Measurements from ENCODE around the gene CCSAP. TPM values are rescaled to one million over a fixed set of nuclear protein-coding genes. Genes with fewer than 3 reads are reported as not detected.
"Not testable (repeated sequence)": the region's sequence is repeated elsewhere in the genome, so short reads cannot be mapped to it uniquely, and the experiment has no call there.

CCSAP gene
- total and polyA plus RNA-seq, 5 experiments from 2014 or later: 1.2 to 9.2 (median 1.5) TPM

DNA sequence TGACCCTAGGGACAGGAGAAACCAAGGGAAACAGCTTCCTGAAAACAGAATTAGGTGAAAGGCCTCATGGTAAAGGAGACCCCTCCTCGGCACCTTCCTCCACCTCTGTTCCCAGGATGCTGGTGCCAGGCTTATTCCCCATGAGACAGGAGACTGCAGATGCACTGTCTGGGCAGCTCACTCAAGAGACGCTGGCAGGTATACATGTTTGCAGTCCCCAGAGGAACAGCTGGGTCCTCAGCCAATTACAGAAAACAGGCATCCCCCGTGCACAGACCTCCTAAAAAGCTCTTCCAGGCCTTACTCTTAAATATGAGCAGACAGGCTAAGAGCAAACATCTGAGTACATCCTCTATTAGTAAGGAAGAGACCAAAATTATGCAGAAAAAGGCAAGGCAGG is 6.5 kb downstream of the CCSAP start:
- Mint-ChIP-seq H3K9me3 (peaks cover 0 to 7% (median 0%) of the 10 kb centered on the region in 9 donors), H3K27me3 (no peaks in the 10 kb centered on the region), H3K27ac (no peak overlapping the region), H3K4me3 (no peak overlapping the region), H3K4me1 (peaks cover 17 to 42% (median 30%) of the 10 kb centered on the region in 4 donors), H3K36me3 (peaks cover 0 to 15% (median 10%) of the 10 kb centered on the region in 3 donors)
- DNase-seq (no peak), ATAC-seq (no peak)
- POLR2A ChIA-PET: interaction anchor here (1.1 kb wide), 1 partner anchor 8 kb away, joined by 3 read pairs; no protein-coding TSS in a partner anchor

DNA sequence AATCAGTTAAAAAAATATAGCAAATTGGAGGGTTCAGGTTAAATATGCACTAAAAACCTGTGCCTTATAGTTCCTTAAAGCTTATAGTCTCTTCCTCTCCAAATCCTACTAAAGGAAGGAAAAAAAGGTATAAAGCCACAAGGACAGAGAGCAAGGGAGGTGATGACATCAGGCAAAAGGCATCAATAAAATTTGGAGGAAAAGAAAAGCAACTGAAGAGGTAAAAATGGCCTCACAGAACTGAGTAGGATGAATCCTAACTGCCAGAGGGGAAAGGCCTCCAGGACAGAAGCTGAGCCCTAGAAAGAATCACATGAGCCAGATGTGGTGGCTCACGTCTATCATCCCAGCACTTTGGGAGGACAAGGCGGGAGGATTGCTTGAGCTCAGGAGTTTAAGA is 8.1 kb downstream of the CCSAP start:
- peaks cover 0 to 7% (median 0%) of the 10 kb centered on the region in 9 donors for H3K9me3 Mint-ChIP-seq
- ATAC-seq (no peak), DNase-seq (no peak)
- H3K4me1 Mint-ChIP-seq: peaks cover 12 to 28% (median 20%) of the 10 kb centered on the region in 4 donors
- no peak overlapping the region for H3K4me3 Mint-ChIP-seq
- no peaks in the 10 kb centered on the region for H3K27me3 Mint-ChIP-seq
- POLR2A ChIA-PET: no interaction called here
- no peak overlapping the region for H3K27ac Mint-ChIP-seq
- H3K36me3 Mint-ChIP-seq: peaks cover 0 to 18% (median 10%) of the 10 kb centered on the region in 3 donors

DNA sequence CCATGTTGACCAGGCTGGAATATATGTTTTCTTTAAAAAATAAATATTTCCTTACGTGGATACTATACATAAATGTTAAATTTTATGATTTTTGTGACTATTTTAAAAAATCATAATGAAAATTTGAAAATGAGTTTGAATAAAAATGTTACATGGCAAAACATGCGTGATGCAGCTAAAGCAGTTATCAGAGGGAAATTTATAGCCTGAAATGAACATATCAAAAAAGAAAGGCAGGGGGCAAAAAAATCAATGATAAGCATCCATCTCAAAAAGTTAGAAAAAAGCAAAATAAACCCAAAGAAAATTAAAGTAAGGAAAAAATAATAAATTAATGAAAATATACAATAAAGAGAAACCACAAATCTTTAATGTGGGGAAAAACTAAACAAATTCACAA is 8.6 kb downstream of the CCSAP start:
- Mint-ChIP-seq H3K9me3 (peaks cover 0 to 7% (median 0%) of the 10 kb centered on the region in 9 donors), H3K4me3 (no peak overlapping the region), H3K27me3 (no peaks in the 10 kb centered on the region), H3K36me3 (peaks cover 0 to 18% (median 10%) of the 10 kb centered on the region in 3 donors), H3K4me1 (peaks cover 12 to 24% (median 16%) of the 10 kb centered on the region in 4 donors), H3K27ac (no peak overlapping the region)
- DNase-seq (no peak), ATAC-seq (no peak)
- POLR2A ChIA-PET: no interaction called here

DNA sequence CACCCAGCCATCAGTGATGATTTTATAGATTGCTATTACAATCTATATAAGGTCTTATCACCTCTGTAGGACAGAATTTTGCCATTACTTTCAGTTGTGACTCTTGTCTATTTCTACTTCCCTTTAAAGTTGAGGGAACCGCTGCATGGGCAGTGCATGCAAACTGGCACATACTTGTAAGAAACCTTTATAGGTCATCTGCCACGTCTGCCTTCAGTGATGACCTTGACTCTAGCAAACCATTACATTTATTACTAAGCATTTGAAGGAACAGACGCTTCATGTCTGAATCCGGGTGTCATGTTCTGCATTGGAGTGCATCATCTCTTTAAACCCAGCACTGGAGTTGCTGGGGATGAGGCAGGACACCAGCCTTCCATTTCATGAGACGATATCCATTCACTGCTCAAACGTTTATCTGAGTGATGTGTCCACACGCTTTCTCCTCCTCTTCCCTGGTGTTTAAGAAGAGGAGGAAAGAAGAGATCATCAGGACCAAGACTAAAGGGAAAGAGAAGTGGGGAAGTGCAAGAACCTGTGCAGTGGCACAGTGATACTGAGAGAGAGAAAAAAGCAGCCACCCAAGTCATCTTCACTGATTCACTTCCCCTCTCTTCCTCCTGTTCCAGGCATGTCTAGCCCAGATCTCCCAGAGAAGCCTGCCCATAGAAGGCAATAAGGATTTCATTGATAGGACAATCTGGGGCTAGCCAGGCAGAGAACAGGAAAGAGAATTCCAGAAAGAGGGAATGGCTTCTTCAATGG is 14.1 kb downstream of the CCSAP start:
- DNase-seq (no peak), ATAC-seq (no peak)
- POLR2A ChIA-PET: no interaction called here
- Mint-ChIP-seq H3K4me1 (peaks cover 5 to 39% (median 17%) of the 10 kb centered on the region in 4 donors), H3K4me3 (no peak overlapping the region), H3K9me3 (peaks cover 0 to 3% (median 0%) of the 10 kb centered on the region in 9 donors), H3K36me3 (peaks cover 0 to 31% (median 6%) of the 10 kb centered on the region in 3 donors), H3K27me3 (no peaks in the 10 kb centered on the region), H3K27ac (peak overlapping the region in 5 of 10 donors; percentile 8 to 56 (median 48))

DNA sequence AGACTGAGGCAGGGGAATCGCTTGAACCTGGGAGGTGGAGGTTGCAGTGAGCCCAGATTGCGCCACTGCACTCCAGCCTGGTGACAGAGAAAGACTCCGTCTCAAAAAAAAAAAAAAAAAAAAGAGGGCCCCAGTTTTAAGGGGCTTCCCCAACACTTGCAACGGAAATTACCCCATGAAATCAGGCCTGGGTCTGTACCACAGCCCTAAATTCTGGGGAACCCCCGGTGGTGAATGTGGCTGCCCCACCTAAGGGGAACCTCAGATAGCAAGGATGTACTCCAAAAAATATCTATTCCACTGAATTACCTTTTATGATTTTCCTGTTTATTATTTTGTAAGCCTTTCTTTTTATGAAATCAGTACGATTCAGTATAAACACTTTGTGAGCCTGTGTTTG is 15.1 kb downstream of the CCSAP start:
- Mint-ChIP-seq H3K36me3 (peaks cover 0 to 40% (median 8%) of the 10 kb centered on the region in 3 donors), H3K4me1 (peaks cover 5 to 39% (median 17%) of the 10 kb centered on the region in 4 donors), H3K27ac (peak overlapping the region in 5 of 10 donors; percentile 41 to 81 (median 58))
- H3K27me3 Mint-ChIP-seq, H3K9me3 Mint-ChIP-seq, H3K4me3 Mint-ChIP-seq, POLR2A ChIA-PET: not testable (repeated sequence)
- peak; percentile 64 to 85 for ATAC-seq
- DNase-seq: peak in 5 of 10 donors; percentile 12 to 42 (median 25)

DNA sequence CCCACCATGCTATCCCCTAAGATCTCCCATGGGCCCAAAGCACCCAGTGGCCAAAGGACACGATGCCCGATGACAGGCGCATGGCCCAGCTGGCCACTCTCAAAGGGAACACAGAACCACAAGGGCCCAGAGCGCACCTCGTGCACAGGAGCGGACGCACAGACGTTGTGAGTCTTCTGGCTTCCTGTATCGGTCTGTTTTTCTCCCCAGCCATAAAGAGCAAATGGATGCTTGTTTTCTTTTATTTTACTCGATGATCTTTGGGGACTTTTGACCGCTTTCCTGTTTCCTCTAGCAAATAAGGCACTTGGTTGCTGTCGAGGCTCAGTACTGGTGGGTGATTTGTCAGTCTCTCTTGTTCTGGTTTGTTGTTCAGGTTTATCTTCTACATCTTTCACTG is 16.2 kb downstream of the CCSAP start:
- ATAC-seq: peak in 1 of 2 donors; percentile 50
- H3K27ac Mint-ChIP-seq: peak overlapping the region in 8 of 10 donors; percentile 69 to 96 (median 87)
- H3K27me3 Mint-ChIP-seq: no peaks in the 10 kb centered on the region
- peak in 3 of 10 donors; percentile 11 to 30 (median 21) for DNase-seq
- peaks cover 5 to 39% (median 17%) of the 10 kb centered on the region in 4 donors for H3K4me1 Mint-ChIP-seq
- H3K4me3 Mint-ChIP-seq: peak overlapping the region in 8 of 10 donors; percentile 21 to 82 (median 46)
- POLR2A ChIA-PET: interaction anchor here (1.4 kb wide), 1 partner anchor 17 kb away, joined by 3 read pairs; the partner anchor contains the start of gene CCSAP
- H3K36me3 Mint-ChIP-seq: peaks cover 0 to 47% (median 8%) of the 10 kb centered on the region in 3 donors
- H3K9me3 Mint-ChIP-seq: no peaks in the 10 kb centered on the region

DNA sequence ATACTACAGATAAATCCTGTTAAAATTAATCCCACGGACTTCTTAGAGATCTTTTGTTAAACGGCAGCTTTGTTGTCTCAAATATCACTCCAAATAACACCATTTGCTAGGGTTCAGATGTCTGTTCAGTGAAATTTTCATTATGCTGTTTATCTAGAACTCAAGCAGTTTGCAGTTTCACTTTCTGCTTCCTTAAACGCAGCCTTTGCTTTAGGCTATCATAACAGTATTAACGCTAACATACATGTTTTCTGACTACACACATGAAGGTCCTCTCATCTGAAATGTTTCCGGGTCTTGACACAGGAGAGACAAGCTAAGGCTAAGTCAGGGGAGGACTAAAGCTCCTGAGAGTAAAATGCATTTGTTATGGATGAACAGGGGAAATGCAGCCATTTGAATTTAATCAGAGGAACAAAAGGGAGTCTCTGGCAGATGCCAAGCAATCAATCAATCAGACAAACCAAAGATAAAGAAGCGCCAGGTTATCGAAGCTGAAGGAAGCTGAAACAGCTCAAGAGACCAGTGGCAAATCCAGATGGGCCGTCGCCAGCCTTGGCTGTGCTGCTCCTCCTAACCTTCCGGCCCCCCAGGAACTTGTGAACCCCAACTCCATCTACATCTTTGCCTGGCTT is 16.9 kb downstream of the CCSAP start:
- peak in 1 of 2 donors; percentile 20 for ATAC-seq
- Mint-ChIP-seq H3K36me3 (peaks cover 0 to 47% (median 8%) of the 10 kb centered on the region in 3 donors), H3K27ac (peak overlapping the region in 8 of 10 donors; percentile 69 to 96 (median 87)), H3K9me3 (no peaks in the 10 kb centered on the region), H3K27me3 (no peaks in the 10 kb centered on the region), H3K4me1 (peaks cover 5 to 39% (median 17%) of the 10 kb centered on the region in 4 donors), H3K4me3 (peak overlapping the region in 8 of 10 donors; percentile 30 to 82 (median 56))
- no peak for DNase-seq
- POLR2A ChIA-PET: interaction anchor here (1.4 kb wide), 1 partner anchor 17 kb away, joined by 3 read pairs; the partner anchor contains the start of gene CCSAP

DNA sequence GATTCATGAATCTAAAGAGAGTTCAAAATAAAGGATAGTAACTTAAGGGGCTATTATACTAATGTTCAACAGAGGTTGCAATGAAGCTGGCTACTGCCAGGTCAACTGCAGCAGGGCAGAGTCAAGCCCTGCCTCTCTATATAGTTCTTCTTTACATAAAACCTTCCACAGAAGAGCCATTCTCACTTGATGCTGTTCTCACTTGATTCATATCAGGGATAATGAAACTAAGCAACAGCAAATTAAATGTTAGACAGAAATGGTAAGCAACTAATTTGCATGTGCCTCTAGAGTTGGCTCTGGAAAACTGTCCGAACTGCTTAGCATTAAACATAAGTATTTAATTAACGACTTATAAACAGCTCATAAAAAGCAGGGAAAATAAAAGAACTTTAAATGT is 17.4 kb downstream of the CCSAP start:
- H3K36me3 Mint-ChIP-seq: peaks cover 0 to 51% (median 8%) of the 10 kb centered on the region in 3 donors
- ATAC-seq (no peak), DNase-seq (no peak)
- POLR2A ChIA-PET: interaction anchor here (1.4 kb wide), 1 partner anchor 18 kb away, joined by 3 read pairs; the partner anchor contains the start of gene CCSAP
- peaks cover 5 to 39% (median 17%) of the 10 kb centered on the region in 4 donors for H3K4me1 Mint-ChIP-seq
- H3K4me3 Mint-ChIP-seq: peak overlapping the region in 4 of 10 donors; percentile 0 to 73 (median 56)
- H3K27ac Mint-ChIP-seq: peak overlapping the region in 9 of 10 donors; percentile 15 to 96 (median 76)
- no peaks in the 10 kb centered on the region for H3K9me3 Mint-ChIP-seq
- H3K27me3 Mint-ChIP-seq: no peaks in the 10 kb centered on the region

DNA sequence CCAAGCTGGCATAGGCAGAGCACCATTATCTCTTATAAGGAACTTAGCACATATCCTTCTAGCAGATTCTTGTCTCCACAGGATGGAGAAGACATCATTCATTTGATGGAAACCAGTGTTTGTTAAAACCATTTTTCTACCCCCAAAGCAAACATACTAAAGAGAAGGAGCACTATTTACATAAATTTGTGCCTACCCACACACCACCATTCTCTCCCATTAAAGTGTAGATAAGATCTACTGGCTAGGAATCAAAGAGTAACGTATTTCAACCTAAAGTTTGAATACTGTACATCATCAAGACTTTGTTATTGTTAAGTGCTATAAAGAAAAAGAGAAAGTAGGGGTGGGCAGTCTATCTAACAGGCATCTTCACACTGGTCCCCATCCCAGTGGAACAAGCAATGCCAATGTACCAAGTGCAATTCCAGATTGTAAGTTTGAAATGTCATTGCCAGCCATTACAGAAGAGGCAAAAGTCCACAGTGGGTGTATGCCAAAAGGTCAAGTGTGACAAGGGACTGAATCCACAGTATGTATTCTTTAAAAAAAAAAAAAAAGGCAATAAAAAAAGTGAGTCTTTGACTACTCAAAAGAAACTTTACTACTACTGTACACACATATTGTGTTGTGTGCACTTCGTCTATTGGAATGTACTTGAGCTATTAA is 18.8 kb downstream of the CCSAP start:
- H3K36me3 Mint-ChIP-seq: peaks cover 0 to 59% (median 15%) of the 10 kb centered on the region in 3 donors
- H3K27ac Mint-ChIP-seq: peak overlapping the region in 3 of 10 donors; percentile 13 to 28 (median 20)
- POLR2A ChIA-PET: no interaction called here
- H3K27me3 Mint-ChIP-seq: no peaks in the 10 kb centered on the region
- DNase-seq (no peak), ATAC-seq (no peak)
- H3K9me3 Mint-ChIP-seq: no peaks in the 10 kb centered on the region
- peaks cover 5 to 39% (median 15%) of the 10 kb centered on the region in 4 donors for H3K4me1 Mint-ChIP-seq
- no peak overlapping the region for H3K4me3 Mint-ChIP-seq

DNA sequence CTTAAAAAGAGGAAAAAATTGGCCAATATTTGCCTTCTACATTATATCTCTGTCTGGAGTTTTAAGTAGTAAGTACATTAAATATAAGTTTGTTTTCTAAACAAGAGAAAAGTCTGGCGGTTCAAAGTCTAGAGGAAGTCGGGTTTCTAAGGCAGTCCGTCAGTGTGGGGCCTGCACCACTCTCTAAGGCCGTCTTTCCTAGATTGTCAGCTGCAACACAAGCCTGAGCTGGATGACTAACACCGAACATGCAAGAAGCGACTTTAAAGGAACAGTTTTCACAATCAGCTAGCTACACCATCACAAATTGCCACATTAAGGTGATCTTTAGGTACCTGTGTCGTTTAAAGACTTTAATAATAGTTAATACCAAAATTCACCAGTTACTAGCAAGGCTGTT is 19.6 kb downstream of the CCSAP start:
- no peaks in the 10 kb centered on the region for H3K27me3 Mint-ChIP-seq
- no peak overlapping the region for H3K27ac Mint-ChIP-seq
- peaks cover 0 to 57% (median 15%) of the 10 kb centered on the region in 3 donors for H3K36me3 Mint-ChIP-seq
- POLR2A ChIA-PET: no interaction called here
- H3K4me1 Mint-ChIP-seq: peaks cover 5 to 33% (median 12%) of the 10 kb centered on the region in 4 donors
- DNase-seq: no peak
- no peaks in the 10 kb centered on the region for H3K9me3 Mint-ChIP-seq
- no peak for ATAC-seq
- no peak overlapping the region for H3K4me3 Mint-ChIP-seq

DNA sequence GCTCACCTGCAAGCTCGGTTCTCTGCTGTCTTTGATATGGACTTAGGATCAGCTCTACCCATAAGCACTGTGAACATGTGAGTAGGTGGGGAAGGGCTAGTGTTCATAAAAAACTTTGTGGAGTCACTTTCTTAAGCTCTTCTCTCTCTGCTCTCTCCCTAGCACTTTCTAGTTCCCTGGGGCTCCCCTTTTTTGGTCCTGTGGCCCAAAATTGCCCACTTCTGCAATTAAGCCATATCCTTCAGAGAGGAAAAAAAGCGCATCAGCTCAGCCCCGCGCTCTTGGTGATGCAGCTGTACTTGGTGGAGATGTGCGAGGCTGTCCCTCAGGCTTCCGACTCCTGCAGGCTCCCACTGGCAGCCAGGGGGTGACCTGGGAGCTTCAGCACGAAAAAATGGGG is 23.4 kb downstream of the CCSAP start:
- H3K9me3 Mint-ChIP-seq: no peaks in the 10 kb centered on the region
- H3K4me3 Mint-ChIP-seq: no peak overlapping the region
- DNase-seq (no peak), ATAC-seq (no peak)
- peaks cover 0 to 42% (median 15%) of the 10 kb centered on the region in 3 donors for H3K36me3 Mint-ChIP-seq
- H3K27ac Mint-ChIP-seq: peak overlapping the region in 1 of 10 donors; percentile 51
- no peaks in the 10 kb centered on the region for H3K27me3 Mint-ChIP-seq
- POLR2A ChIA-PET: no interaction called here
- H3K4me1 Mint-ChIP-seq: peaks cover 0 to 2% (median 0%) of the 10 kb centered on the region in 4 donors

DNA sequence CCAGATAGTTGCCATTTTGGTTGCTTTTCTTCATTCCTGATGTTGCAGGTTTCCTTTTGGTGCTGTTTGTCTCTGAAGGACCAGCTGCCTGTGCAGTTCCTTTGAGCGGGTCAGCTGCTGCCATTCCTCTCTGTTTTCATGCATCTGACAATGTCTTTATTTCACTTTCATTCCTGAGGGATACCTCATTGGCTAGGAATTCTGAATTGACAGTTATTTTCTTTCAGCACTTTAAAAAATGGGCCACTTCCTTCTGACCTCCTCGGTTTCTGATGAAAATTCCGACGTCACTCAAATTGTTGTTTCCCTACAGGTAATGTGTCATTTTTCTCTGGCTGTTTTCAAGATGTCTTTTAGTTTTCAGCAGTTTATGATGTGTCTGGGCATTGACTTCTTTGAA is 24.8 kb downstream of the CCSAP start:
- no peak for DNase-seq
- no peak overlapping the region for H3K4me3 Mint-ChIP-seq
- ATAC-seq: no peak
- POLR2A ChIA-PET: no interaction called here
- peaks cover 0 to 36% (median 14%) of the 10 kb centered on the region in 3 donors for H3K36me3 Mint-ChIP-seq
- H3K9me3 Mint-ChIP-seq: no peaks in the 10 kb centered on the region
- H3K27me3 Mint-ChIP-seq: no peaks in the 10 kb centered on the region
- peak overlapping the region in 1 of 10 donors; percentile 78 for H3K27ac Mint-ChIP-seq
- no peaks in the 10 kb centered on the region for H3K4me1 Mint-ChIP-seq

Data from naive thymus-derived CD8-positive, alpha-beta T cell (primary cell).